GM18870 (cell line): ENCODE results near the gene AGO4.
"Not testable (repeated sequence)": the region's sequence is repeated elsewhere in the genome, so short reads cannot be mapped to it uniquely, and the experiment has no call there.

Source experiments
- ATAC-seq: cut with Tn5 transposase; IDR thresholded peaks from one replicate; pipeline ENCODE4 v1.9.1; 2021; ENCODE audit warnings: moderate library complexity; ENCODE audit not compliant: unreplicated experiment

The AGO4 gene

GRCh38 chr1:35810096-35810881, 2.5 kb downstream of the AGO4 start:
- no peak for ATAC-seq

GRCh38 chr1:35812754-35813153, 4.9 kb downstream of the AGO4 start:
- ATAC-seq, result not testable (repeated sequence)

GRCh38 chr1:35825255-35825654, 17.4 kb downstream of the AGO4 start:
- no peak for ATAC-seq

GRCh38 chr1:35832276-35832905, 24.6 kb downstream of the AGO4 start:
- ATAC-seq, result no peak

DNA sequence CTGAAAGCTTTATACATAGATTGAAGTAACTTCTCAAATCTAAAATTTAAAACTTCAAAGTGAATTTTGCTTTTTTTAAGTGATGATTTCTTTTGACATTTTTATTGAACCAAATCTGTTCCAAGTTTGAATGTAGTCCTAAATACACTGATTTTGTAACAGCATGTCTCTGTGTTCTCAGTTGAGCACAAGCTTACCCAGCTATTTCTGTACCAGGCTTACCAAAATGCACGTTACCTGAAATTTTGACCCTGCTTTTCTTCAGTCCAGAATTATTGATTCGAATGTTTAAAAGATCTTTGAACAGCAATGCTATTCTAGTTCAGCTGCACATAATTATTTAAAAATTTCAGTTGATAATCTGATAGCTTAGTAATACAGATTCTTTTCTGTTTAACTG, 25.6 kb downstream of the AGO4 start:
- ATAC-seq, result no peak

DNA sequence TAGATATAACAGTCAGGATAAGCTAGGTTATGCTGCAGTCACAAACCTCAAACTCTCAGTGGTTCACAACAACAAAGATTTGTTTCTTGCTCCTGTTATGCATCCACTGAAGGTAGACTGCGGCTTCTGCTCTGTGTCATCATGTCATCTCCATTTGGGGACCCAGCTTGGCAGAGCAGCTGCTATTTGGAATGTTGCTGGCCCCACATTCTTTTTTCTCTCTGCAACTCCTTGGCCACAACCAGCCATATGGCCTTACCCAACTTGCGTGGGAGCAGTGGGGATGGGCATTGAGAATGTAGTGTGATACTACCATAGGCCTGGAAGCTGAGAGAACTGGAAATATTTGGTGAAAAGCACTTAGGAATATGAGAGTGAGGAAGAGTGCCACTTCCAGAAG, 26.4 kb downstream of the AGO4 start:
- ATAC-seq, result no peak

GRCh38 chr1:35835398-35835797, 27.6 kb downstream of the AGO4 start:
- ATAC-seq, result no peak

GRCh38 chr1:35836734-35837133, 28.9 kb downstream of the AGO4 start:
- no peak for ATAC-seq

DNA sequence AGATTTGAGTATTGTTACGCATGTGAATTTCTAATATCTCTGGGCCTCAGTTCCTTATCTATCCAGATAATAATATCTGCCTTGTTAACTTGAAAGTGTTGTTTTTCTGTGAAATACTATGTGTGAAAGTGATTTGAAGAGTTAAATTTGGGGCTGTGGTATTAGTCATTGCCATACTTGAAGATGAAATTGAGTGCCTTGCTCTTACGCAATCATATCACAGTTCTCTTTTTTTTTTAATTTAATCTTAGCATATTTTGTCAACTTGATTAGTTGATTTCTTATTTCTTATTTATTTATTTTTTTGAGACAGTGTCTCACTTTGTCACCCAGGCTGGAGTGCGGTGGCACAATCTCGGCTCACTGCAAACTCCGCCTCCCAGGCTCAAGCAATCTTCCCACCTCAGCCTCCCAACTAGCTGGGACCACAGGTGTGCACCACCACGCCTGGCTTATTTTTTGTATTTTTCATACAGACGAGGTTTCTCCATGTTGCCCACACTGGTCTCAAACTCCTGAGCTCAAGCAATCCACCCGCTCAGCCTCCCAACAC, 31.0 kb downstream of the AGO4 start:
- ATAC-seq, result no peak

- ATAC-seq, result no peak
These were observed 37.0 kb downstream of the AGO4 start for GRCh38 chr1:35844826-35845225.

DNA sequence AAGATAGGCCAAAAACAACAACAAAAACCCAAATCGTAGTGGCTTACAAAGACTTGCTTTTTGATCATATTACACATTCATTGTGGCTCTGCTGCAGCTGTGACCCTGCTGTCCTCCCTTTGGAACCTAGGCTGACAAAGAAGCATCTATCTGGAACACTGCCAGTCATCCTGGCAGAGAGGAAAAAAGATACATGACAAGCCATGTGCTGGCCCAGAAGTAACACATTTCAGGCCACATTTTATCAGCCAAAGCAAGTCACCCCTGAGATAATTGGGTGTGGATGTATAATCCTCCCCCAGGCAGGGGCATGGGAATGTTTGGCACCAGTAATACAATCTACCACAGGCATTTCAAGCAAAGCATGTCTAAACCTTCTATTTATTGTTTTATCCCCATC, 38.0 kb downstream of the AGO4 start:
- no peak for ATAC-seq

GRCh38 chr1:35847935-35848565, 40.2 kb downstream of the AGO4 start:
- ATAC-seq, result no peak

- ATAC-seq, result no peak
These were observed 42.2 kb downstream of the AGO4 start for GRCh38 chr1:35850051-35850450.

- ATAC-seq, result no peak
These were observed 42.9 kb downstream of the AGO4 start for GRCh38 chr1:35850716-35851115.

DNA sequence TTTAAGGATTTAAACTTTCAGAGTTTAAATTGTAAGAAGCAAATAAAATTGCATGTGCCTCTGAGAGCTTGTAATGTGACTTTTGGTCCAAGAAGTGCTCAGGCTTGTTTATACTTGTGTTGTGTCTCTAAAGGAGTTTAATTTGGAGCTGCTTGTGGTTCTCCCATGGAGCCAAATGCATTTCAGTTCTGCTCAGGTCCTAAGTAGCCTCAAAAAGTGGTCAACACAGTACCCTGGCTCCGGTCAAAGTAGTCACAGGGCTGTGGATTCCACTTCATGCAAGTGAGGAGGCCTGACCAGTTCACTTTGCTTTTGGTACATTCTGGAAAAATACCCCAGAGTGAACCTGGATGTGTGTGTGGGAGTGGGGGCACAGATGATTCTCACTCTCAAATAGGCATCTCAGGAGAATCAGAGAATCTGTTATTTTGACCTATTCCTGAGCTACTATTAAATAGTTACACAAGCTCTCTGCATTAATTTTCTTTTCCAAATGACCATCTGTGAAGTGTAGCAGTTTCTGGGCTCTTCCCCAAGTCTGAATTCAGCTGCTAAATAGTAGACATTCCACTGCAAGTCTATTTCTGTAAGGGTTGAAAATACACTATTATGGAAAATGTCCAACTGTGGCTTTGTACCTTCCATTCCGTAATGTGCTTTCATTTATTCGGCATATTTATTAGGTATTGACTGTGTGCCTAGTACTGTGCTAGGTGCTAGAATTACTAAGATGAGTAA, 43.5 kb downstream of the AGO4 start:
- ATAC-seq, result no peak

DNA sequence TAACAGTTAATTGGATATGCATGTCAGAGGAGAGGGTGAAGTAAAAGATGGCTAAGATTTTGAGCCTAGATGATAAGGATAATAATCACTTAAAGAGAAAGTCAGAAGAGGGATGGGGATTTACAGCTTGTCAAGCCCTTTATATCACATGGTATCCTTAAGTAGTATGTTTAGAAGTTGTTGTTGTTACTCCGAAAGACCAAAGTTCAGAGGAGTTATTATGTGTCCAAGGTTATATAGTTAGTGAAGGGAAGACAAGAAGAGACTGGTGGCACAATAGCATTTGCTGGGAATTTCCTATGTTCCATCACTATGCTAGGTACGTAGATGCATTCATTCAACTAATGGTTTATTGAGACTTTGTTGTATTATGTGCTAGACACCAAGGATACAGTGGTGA, 44.4 kb downstream of the AGO4 start:
- ATAC-seq, result no peak

- ATAC-seq, result no peak
These were observed 47.3 kb downstream of the AGO4 start for GRCh38 chr1:35854989-35855700.

DNA sequence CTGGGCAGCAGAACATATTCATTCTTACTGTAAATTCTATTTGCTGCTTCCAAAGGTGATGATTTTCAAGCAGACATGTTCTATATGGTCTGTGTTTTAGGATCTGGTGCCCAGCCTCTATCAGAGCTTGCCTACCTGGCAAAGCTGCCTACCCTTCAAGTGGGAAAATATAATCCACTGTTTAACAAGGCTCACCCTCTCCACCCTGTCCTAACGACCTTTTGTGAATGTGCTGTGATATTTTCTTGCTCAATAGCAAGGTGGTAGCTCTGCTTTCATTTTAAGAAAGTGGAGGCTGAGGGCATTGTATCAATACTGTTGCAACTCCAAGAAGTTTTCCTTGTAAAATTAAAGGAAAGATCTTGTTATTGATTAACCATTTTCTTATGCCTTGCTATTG, 49.1 kb downstream of the AGO4 start:
- no peak for ATAC-seq

GRCh38 chr1:35857830-35858229, 50.0 kb downstream of the AGO4 start:
- no peak for ATAC-seq

GRCh38 chr1:35860696-35861095, 52.9 kb downstream of the AGO4 start:
- ATAC-seq, result no peak

DNA sequence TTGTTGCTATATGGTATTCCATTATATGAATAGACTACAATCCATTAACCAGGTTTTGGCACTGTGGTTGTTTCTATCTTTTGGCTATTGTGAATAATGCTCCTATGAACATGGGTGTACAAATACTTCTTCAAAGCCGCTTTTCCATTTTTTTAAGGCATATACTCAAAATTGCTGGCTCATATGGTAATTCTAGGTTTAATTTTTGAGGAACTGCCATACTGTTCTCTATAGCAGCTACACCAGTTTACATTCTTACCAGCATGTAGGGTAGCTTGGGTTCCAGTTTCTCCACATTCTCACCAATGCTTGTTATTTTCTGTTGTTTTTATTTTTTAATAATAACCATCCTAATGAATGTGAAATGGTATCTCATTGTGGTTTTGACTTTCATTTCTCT, 55.3 kb downstream of the AGO4 start:
- no peak for ATAC-seq
